Erythroblast (primary cell): Measurements from ENCODE around the gene NLK.

Experiments used
- GATA1 ChIP-seq: IDR thresholded peaks from 2 replicates; pipeline ENCODE4 v1.6.1; 2011; ENCODE audit warnings: low read depth, mild to moderate bottlenecking, control low read depth, low read length, moderate library complexity
- POLR2A ChIP-seq: IDR thresholded peaks from 2 replicates; pipeline ENCODE4 v1.6.1; 2011; ENCODE audit warnings: mild to moderate bottlenecking, low read length

- TF ChIP-seq POLR2A (no peak), GATA1 (no peak)
Observed at GRCh38 chr17:28228109-28228840, 185.8 kb downstream of the NLK start.
